Ramos (cell line): ENCODE measurements around the gene EVA1A.

Experiments used
- in situ Hi-C: fragments of 300-500 bp; cut with MboI; formaldehyde crosslinking; loops from one replicate; pipeline ENCODE4 v1.14.3; 2022; ENCODE audit warnings: low sequenced_read_pairs; ENCODE audit not compliant: unreplicated experiment

Gene EVA1A

DNA sequence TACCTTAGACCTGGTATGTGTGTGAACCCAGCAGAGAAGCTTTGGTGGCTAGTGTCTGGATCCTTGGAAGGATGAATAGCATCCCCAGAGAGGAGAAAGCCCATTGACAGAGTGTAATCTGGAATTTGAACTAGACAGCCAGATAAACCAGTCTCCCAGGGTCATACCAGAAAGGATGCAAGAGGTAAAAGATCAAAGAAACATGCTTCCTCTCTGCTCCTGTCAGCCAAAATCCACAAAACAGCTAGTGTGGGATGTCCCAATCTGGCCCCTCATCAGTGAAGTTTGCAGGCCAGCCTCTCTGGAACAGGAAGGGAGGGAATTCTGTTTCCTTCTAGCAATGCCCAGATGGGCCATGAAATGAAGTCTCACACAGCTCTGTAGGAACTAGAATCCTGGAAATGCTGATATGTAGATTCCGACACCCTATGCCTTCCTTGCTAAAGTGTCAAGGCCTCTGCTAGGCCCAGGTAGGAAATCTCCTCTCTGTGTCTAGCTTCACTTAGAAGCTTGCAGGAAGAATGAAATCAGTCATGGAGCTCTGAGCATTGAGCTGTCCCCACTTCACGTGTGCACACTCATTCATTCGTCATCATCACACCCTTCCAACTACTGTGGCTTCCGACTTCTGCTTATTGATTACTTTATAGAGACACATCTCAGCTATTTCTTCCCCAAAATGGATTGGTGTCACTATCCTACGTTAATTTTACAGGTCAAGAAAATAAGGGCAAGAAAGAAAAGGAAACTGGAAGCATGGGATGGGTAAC lies 38.0 kb downstream of the EVA1A start:
- in situ Hi-C loops = no loop called here

DNA sequence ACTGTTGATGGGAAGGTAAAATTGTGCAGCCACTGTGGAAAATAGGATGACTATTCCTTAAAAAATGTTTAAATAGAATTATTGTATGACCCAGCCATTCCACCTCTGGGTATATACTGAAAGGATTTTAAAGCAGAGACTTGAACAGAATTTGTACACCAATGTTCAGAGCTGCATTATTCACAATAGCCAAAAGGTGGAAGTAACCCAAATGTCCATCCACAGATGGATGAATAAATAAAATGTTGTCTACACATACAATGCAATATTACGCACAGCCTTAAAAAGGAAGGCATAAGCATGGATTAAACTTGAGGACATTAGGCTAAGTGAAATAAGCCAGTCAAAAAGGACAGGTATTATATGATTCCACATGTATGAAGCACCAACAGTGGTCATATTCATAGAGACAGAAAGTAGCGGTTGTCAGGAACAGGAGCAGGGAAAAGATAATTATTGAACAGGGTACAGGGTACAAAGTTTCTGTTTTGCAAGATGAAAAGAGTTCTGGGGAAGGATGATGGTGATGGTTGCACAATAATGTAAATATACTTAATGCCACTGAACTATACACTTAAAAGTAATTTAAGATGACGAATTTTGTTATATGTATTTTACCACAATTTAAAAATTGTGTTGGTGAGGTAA lies 39.4 kb downstream of the EVA1A start:
- in situ Hi-C loops = no loop called here

DNA sequence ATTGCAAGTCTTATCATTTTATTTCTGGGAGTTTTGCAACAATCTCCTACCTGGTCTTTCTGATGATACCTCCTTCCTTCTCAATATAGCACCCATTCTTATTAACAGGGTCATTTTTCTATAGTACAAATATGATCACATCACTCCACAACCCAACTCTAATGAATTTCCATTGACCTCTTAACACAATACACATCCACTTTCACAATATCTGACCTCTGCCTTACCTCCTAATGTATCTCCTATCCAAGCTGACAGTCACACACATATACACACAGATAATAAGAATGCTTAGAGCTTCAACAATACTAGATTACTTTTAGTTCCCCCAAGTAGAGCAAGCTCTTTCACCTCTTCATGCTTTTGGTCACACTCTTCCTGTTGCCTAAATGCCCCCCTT lies 40.9 kb downstream of the EVA1A start:
- in situ Hi-C loops = no loop called here

DNA sequence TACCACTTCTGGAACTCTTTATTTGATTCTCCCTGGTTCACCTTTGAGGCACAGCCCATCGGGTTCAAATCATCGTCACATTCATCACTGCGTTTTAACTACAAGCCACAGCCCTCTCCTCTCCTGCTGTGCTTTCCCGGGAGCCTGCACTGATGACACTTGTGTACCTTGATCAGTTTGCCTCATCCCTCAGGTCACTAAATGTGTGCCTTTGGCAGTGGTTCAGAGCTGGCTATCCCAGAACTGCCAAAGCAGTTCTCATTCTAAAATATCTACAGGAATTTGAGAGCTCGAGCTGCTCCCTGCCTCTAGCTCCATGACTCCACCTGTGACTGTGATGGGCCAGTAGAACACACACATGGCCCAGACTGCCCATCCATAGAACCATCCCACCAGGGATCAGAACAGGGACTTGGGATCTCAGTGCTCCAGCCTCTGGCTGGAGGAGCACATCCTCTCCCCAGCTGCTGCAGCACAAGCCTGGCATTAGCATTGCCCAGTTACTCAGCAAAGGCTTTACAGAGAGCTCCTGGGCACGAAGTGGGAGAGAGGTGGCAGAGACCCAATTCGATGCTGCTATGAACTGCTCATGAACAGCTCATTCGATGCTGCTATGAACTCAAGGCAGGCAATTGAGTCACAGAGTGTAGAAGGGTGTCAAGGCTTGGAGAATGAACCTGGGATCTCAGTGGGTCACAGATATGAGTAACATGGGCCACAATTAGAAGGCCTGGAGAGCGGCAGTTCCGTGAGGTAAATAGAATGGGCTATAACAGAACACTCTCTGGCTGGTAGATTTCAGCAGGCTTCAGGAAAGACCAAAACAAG lies 41.9 kb downstream of the EVA1A start:
- in situ Hi-C loops = no loop called here

DNA sequence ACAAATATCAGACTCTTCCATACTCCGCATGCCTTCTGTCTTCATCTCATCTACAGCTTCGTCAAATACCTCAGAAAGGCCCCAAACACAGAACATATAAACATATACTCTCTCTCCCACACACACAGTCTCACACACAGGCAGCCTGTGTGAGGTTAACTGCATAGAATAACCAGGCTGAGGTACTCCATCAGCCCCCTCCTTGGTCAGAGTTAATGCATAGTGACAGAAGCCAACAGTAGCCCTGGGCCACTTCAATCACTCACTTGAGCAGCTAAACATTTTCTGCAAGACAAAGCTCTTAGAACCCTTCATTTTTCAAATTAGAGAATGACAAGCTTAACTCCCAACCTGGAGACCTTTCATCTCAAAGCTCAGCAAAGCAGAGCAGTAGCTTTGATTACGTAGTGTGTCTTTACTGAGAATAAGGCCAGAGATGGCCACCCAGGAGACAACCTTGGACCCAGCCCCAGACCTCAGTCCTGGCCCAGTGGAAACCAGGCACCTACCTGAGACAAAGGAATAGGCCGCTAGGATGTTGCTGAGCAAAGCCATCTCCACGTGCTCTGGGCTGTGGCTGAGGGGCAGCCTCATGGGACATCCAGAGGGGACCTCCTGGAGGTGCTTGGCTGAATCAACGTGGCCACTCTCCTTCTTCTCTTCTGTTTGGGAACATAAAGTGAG lies 43.0 kb downstream of the EVA1A start:
- in situ Hi-C loops = no loop called here

DNA sequence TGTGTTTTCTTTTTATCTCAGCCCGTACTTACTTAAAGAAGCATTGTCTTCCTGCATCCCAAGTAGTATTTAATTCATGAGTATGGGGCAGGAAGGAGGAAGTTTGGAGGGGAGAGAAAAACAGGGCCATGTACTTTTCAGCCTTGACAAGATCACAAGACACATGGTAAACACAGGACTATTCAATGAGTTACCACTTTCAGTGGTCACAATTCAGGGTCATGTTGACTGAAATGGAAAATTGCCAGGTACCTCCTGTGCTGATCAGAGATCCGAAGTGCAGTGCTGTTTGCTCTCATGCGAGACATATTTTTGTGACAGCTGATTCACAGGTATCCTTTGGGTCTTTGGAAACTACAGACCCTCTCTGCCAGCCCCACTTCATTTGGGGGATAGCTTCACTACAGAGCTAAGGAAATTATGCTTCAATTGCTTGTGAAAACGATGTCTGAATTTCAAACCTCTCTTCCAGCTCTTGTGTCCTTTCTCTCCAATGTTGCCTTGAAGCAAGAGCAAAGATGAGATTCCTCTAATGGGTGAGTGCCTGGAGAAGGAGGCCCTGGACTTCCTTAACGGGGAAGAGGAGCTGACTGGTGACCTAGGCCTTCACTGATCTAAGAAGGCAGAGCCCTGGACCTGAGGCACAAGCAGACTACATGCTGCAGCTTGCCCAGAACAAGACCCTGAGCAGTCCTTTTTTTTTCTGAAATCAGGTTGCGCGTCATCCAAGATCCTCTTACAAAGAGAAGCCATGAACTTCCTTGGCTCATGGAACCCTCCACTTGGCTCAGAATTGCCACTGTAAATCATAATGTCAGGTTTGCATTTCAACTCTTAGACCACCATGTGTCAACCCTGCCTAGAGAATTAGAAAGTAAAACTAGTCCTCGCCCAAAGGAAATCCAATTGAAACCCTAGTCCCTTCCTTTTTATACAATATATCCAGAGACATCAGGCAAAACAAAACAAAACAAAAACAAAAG lies 44.1 kb downstream of the EVA1A start:
- in situ Hi-C loops = no loop called here

DNA sequence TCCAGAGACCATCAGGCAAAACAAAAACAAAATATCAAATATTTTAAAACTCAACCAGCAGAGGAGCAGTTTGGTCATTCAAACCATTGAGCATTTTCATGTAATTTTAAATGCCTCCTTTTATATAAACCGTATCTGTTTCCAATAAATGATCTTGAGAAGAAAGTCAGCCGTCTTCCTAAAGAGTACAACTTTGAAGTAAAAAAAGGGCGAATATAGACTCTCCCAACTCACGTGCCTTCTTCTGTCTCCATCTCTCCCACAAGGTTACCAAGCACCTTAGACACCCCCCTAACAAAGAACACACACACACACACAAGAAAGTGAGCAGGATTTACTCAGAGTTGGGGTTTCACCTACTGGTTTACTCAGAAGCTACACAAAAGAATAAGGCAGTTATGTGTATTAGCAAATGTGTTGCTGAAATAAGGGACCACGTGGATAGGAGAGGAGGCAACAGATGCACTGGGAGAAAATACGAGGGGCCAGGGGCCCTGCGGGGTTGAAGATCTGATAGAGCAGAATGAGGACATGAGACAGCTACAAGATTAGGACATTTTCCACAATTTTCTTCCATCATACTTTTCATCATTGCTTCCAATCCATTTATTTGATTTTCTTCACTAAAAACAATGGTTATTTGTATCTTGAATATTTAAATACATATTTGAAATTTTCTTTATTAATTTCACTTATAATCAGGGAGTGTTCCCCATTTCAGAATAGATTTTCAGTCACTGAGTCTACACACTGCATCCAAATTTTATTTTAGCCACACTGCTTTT lies 45.0 kb downstream of the EVA1A start:
- in situ Hi-C loops = no loop called here

DNA sequence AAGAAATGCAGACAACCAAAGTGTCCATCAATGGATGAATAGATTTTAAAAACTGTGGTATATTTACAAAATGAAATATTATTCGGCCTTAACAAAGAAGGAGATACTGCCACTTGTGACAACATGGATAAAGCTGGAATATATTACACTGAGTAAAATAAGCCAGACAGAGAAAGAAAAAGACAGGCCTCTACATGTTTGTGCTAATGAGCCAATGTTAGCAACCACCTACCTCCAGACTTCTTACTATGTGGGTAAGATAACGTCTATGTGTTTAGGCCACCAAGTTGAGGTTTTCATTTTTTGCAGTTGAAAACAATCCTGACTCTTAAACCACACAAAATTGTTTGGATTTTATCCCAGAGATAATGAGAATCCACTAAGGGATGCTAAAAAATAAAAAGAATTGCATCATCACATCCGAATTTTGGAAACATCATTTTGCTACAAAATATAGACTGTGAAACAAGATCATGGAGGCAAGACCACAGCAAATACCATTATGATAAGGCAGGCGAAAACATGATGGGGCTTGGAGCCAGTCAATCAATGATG lies 47.0 kb downstream of the EVA1A start:
- in situ Hi-C loops = no loop called here

DNA sequence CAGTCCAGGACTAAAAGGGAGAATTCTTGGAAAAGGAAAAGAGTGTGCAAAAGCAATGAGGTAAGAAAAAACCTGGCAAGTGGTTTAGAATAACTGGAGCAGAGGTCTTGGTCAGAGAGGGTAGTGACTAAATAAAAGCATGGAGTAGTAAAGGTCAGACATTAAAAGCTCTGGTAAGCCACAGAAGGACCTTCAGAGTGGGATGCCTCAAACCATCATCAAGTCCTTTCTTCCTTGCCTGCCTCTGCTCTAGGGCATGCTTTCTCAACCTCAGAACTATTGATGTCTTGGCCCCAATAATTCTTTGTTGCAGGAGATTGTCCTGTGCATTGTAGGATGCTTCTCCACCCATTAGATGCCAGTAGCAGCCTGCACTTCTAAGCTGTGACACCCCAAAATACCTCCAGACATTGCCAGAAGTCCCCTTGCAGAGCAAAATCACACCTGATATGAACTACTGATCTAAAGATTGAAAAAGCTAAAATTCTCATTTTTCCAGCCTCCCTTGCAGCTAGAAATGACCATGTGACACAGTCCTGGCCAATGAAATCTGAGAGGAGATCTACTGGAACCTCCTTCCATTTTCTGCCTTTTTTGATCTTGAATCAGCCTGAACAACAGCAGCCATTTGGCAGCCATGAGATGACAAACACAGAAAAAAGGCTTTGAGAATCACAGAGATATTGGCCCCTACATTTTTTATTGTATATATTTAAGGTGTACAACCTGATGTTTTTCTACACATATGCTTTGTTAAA lies 48.1 kb downstream of the EVA1A start:
- in situ Hi-C loops = no loop called here

DNA sequence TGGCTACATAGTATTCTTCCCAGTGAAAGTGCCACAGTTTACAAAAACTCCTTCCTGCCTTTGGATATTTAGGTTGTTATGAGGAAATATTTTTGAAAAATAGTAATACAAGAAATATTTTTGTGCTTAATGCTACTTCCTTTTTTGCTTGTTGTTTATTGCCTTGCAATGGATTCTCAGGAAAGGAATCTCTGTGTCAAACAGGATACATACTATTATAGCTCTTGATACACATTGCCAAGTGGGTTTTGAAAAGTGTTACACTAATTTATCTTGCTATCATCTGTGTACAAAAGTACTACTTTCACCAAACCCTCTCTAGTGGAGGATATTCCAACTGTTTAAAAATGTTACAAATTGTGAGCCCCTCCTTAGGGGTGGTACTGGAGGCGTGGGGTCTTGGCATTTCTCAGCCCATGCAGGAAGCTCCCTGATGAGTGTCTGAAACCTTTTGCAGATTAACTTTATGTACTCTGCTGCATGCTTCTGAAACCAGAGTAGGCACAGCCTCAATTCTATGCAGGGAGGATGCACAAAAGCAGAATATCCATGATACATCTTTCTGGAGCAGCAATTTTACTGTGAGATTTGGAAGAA lies 54.5 kb downstream of the EVA1A start:
- in situ Hi-C loops = no loop called here

DNA sequence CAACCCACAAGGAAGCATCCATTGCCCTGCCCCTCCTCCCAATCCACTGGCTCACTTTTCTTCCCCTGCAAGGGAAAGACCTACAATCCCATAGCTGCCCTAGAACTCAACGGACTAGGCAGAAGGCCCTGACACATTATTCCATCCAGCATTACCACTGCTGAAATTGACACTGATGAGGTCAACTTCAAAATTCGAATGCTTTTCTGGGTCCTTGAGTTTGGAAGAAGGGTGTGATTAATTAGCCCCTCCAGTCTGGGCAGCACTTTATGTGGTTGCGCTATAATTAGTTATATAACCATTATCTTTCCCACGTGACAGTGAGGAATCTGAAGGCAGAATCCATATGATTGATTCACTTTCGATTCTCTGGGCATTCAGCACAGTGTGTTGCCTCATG lies 55.7 kb downstream of the EVA1A start:
- in situ Hi-C loops = no loop called here

DNA sequence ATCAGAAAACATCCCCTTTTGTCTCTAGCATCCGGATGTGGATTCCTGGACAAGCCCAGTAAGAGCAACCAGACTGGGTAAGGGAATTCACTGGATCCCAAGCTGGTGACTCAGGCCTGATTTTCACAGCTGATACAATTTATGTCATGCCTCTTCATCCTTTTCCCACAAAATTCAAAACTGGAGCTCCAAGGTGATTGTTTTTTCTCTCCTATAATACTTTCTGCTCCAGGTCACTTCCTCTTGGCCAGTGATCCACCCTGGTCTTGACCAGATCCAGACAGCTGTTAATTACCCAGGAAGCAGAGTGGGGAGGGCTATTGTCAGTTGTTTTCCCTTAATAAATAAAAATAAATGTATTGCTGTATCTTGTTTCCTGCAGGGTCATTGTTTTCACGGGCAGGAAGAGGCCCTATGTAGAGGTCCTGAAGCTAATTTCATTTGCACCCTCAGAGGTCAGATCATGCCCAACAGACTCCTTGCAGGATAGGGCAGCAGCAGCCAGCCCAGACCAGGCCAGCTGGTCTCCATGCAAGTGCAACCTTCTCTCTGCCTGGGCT lies 57.6 kb downstream of the EVA1A start:
- in situ Hi-C loops = no loop called here

DNA sequence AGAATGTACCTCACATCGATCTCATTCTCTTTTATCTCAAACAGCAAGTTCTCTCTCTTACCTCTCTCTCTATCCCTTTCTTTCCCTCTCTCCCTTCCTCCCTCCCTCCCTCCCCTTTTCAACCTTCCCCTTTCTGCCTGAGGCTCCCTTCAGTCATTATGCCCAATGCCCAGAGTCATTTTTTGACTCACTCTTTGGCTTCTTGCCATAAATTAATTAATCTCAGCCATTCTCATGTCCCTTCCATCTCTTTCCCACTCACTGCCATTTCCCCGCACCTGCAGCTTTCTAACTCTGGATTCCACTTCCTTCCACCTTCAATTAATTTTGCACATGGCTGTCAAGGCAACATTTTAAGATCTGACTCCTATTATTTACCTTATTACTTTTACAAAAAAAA lies 60.1 kb downstream of the EVA1A start:
- in situ Hi-C loops = no loop called here

DNA sequence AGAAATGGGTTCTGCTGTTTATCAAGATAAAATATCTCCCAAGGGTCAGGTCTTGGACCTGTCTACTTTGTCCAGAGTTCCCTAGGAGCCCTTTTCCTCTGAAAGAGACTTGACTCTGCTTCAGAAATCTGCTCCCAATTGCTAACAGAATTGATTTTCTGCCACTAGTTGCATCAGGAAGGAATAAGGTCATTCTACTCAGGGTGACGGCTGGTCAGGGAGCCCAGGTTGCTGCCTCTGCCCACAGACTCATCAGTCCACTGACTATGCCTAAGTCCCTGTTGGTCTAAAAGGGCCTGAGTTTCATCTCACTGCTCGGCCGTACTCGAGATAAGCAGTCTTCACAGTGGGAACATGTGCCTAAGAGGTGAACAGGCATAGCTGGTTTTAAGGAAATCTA lies 61.2 kb downstream of the EVA1A start:
- in situ Hi-C loops = no loop called here

DNA sequence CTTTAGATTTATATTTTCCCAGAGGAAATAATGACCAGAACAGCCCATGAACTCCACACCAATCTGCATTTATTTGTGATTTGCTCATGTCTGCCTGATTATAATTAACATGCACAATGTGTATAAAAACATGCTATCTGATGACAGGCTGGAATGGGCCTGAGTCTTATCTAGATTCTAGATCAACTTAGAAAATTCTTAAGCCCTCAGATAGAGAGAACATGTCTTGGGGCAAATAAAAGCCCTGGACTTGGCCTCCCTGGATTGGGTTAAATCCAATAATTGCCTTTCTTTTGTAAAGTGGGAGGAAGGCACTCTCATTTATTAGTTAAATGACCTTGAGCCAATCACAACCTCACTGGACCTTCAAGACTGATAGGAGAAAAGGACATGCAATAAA lies 61.8 kb downstream of the EVA1A start:
- in situ Hi-C loops = no loop called here

DNA sequence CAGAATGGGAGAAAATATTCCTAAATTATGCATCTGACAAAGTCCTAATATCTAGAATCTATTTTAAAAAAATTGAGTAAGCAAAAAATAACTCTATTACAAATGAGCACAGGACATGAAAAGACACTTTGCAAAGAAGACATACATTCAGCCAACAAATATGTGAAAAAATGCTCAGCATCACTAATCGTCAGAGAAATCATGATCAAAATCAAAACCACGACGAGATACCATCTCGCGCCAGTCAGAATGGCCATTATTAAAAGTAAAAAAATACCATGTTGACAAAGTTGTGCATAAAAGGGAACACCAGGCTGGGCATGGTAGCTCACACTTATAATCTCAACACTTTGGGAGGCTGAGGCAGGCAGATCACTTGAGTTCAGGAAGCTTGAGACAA lies 63.5 kb downstream of the EVA1A start:
- in situ Hi-C loops = no loop called here

DNA sequence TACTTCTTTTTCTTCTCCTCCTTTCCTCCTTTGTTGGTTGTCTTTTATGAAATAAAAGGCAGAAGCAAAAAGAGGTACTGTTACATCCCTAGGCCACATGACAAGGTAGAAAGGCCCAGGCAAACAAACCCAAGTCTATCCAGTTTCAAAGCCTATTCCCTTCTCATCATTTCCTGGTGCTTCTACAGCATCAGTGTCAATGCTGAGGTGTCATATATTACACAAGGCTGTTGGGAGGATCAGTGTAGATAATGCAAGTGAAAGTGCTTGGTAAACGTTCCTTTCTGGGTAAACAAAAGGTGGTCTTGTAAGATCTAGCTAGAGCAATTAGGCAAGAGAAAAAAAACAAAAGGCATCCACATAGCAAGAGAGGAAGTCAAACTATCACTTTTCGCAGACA lies 64.9 kb downstream of the EVA1A start:
- in situ Hi-C loops = no loop called here
